ENCODE measurements around the gene TAF1A.

Gene TAF1A

GRCh38 chr1:222596696-222597095 is 7.0 kb upstream of the TAF1A start:
- DNase-seq (ENCODE audit: low read depth) = no peak

DNA sequence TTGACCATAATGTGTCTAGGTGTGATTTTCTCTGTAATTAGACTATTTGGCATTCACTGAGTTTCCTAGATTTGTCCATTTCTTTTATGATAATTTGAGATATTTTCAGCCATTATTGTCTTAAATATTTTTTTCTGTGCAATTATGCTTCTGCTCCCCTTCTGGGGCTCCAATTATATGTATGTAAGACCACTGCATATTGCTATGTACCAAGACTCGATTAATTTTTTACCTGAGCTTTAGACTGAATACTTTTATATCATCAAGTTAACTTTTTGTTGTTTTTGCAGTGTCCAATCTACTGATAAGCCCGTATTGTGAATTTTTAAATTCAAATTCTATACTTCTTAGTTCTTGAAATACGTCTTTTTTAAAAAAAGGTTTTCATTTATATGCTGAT is 5.1 kb upstream of the TAF1A start:
- DNase-seq (ENCODE audit: low read depth) = no peak

- DNase-seq (ENCODE audit: low read depth) = no peak
Measured at GRCh38 chr1:222592171-222592570, 2.4 kb upstream of the TAF1A start.

GRCh38 chr1:222588135-222588534 is 1.6 kb downstream of the TAF1A start:
- DNase-seq (ENCODE audit: low read depth) = no peak

GRCh38 chr1:222586842-222587241 is 2.9 kb downstream of the TAF1A start:
- DNase-seq (ENCODE audit: low read depth) = no peak

GRCh38 chr1:222583079-222583478 is 6.7 kb downstream of the TAF1A start:
- DNase-seq (ENCODE audit: low read depth) = no peak

GRCh38 chr1:222582099-222582774 is 7.5 kb downstream of the TAF1A start:
- no peak for DNase-seq (ENCODE audit: low read depth)

DNA sequence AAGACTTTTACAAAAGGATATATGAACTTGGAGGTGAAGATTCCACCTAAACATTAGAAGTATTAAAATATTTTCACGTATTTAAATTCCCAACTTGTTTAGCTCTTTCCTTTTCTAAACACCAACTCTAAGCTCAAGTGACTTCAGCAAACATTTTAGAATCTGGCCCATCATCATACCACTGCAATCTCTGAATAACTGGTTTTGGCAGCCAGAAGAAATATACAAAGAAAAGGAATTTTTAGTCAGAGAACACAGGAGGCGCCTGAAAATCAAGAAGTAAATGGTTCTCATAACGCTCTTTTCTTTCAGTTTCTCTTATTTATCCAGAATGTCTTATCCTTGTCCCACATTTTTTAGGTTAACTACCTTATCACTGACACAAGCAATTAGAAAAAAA is 10.4 kb downstream of the TAF1A start:
- no peak for DNase-seq (ENCODE audit: low read depth)

- no peak for DNase-seq (ENCODE audit: low read depth)
Measured at GRCh38 chr1:222570837-222571236, 18.9 kb downstream of the TAF1A start.

GRCh38 chr1:222561656-222562055 is 28.1 kb downstream of the TAF1A start:
- DNase-seq (ENCODE audit: low read depth) = no peak

GRCh38 chr1:222557574-222557973 is 32.2 kb downstream of the TAF1A start:
- no peak for DNase-seq (ENCODE audit: low read depth)

DNA sequence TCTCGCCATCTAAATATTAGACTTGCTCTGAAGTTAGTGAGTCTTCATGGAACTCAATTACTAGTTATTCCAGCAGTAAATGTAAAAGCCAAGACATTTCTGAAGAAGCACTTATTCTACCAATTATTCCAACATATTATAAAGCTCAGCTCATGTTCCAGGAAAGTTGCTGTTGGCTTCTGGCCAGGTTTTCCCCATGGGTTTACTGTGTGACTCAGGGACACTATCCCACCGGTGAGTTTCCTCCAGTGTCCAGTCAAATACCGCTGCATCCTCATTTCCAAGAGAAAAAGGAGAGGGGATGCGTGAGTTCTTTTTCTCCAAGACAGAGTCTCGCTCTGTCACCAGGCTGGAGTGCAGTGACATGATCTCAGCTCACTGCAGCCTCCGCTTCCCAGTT is 32.6 kb downstream of the TAF1A start:
- DNase-seq (ENCODE audit: low read depth) = no peak

- no peak for DNase-seq (ENCODE audit: low read depth)
Measured at GRCh38 chr1:222555992-222556615, 33.6 kb downstream of the TAF1A start.

DNA sequence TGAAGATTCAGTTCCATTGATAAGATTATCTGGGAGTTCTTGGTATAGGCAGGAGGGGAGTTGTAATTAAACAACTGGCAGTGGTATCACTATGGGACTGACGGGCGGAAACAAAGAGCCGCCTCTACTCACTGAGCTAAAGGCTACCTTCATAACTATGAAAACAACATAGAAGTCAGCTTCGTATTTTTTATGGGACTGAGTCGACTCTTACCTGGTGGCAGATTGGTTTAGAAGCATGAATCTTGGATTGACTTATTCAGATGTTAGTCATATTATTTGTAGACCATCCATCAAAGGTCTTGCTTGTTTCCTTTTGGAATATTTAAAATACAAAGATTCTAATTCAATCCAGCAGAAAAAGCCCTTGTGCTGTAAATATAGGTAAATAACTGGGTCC is 35.6 kb downstream of the TAF1A start:
- no peak for DNase-seq (ENCODE audit: low read depth)

DNA sequence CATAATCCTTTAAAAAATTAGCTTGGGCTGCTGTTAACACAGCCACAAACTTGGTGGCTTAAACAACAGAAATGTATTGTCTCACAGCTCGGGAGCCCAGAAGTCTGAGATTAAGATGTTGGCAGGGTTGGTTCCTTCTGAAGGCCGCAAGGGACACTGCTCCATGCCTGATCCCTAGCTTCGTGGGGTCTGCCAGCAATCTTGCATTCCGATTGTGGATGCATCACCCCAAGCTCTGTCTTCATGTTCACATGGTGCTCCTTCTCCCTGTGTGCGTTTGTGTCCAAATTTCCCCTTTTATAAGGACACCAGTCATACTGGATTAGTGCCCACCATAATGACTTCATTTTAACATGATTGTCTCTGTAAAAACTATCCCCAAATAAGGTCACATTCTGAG is 36.9 kb downstream of the TAF1A start:
- no peak for DNase-seq (ENCODE audit: low read depth)

GRCh38 chr1:222547944-222548671 is 41.6 kb downstream of the TAF1A start, which contains the start of gene HHIPL2:
TSS of gene HHIPL2 (minus strand) at chr1:222548104. CDS start at chr1:222548044, 60 bp downstream.
- no peak for DNase-seq (ENCODE audit: low read depth)

DNA sequence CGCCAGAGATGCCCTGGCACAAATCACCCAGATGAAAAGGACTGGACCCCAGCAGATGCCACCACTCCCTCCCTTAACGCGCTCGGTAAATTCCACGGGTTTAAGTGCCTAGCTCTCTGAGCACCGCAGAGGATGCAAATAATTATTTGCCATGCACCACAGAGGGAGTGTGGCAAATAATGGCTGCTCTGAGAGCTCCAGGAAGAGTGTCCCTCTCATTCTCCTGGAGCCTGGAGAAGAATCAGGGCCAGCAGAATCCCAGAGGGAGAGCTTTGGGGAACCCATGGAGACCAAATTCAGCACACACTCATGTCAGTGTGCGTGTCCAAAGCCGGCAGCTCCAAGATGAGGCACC is 42.5 kb downstream of the TAF1A start:
- DNase-seq (ENCODE audit: low read depth) = no peak

DNA sequence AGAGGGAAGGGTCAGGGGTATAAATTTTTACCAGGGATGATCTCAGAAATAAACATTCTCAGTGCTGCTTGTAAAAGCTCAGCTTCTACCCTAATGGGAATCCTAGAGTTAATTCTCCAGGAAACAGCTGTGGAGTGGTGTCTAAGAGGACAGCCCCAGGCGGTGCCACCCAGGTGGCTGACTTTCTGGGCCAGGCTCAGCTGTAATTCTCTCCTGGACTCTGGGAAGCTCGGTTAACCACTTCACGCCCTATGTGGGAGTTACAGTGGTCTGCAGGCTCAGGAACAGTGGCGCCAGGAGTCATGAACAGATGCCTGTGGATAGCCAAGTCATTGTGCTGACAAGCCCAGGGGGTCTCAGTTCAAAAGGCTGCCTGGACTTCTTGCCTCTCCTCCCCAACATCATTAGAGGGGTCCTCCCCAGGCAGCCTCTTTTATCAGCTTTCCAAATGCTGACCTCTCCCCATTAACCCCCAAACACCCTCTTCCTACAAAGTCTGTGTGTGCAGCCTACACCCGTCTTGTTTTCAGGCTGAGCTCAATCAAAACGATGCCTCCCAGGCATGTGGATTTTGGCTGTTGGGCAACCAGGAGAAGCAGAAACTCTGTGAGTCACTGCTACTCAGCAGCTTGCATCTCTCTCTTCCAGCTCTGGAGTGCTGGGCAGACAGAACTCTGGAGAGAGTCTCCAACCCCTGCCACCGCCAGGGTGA is 43.0 kb downstream of the TAF1A start:
- no peak for DNase-seq (ENCODE audit: low read depth)

DNA sequence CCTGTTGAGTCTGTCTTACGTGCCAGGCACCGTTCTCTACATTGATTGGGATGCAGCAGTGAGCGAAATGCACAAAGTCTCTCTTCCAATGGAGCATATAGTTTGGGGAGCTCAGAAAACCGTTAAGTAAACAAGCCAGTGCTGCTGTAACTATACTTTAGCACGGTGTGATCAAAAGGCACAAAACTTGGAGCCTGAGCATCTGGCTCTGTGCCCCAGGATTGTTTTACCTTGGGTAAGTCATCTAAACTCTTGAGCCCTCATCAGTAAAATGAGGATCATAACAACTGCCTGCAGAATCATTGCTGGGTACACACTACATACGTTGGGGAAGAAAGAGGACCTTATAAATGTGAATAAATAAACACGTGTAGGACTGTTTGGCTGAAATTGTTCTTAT is 43.6 kb downstream of the TAF1A start:
- no peak for DNase-seq (ENCODE audit: low read depth)

DNA sequence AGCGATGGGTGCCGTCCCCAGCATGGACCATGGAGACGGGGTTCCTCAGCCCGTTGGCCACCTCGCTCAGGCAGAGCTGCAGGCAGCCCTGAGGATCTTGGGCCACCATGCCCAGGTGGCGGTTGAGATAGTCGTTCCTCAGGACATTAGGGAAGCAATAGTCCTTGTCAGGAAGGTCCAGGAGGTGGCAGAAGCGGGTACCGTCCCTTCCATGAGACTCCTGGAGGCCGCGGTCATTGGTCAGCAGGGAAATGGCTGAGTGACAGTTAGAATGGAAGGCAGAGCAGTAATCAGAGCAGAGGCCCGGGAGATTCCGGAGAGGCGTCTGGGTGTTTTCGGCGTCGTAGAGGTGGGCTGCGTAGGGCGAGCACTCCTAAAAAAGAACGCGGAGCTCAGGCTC is 45.9 kb downstream of the TAF1A start:
- no peak for DNase-seq (ENCODE audit: low read depth)

- no peak for DNase-seq (ENCODE audit: low read depth)
Measured at GRCh38 chr1:222540598-222540995, 49.1 kb downstream of the TAF1A start.

- DNase-seq (ENCODE audit: low read depth) = no peak
Measured at GRCh38 chr1:222539951-222540597, 49.7 kb downstream of the TAF1A start.
